Ovary (tissue), 9 donors: ENCODE measurements around the gene C9orf78. TPM values are rescaled to one million over a fixed set of nuclear protein-coding genes. Genes with fewer than 3 reads are reported as not detected.

Source experiments
- DNase-seq, 5 donors: peaks; one replicate each; pipeline ENCODE4 v3.0.0-alpha.2; 2019 to 2020
- H3K27ac ChIP-seq, 2 donors: fragments of 200-600 bp; one replicate each; pipeline versions ENCODE4 v1.5.1 to v1.8.0; 2019 to 2022
- H3K27me3 ChIP-seq: fragments of 200-600 bp; one replicate; pipeline ENCODE4 v1.8.0; 2022
- H3K36me3 ChIP-seq: fragments of 200-600 bp; sonication (generic); one replicate; pipeline ENCODE4 v1.5.1; 2019
- H3K4me1 ChIP-seq: one replicate; pipeline ENCODE4 v1.8.1; 2013; ENCODE audit warnings: mild to moderate bottlenecking, moderate library complexity; ENCODE audit not compliant: insufficient read depth
- H3K4me3 ChIP-seq: fragments of 200-600 bp; sonication (generic); one replicate; pipeline ENCODE4 v1.5.1; 2017
- H3K9me3 ChIP-seq, 2 donors: fragments of 200-600 bp in 1 of 2; sonication (generic) in 1 of 2; one replicate each; pipeline versions ENCODE4 v1.5.1 to v1.8.1; 2013 to 2019; ENCODE audit warnings: mild to moderate bottlenecking in 1 of 2, moderate library complexity in 1 of 2
- EP300 ChIP-seq: sonication (generic); formaldehyde crosslinking; IDR thresholded peaks from one replicate; pipeline ENCODE4 v1.6.1; 2017; ENCODE audit warnings: antibody characterized with exemption
- POLR2A ChIP-seq: fragments of 450-650 bp; IDR thresholded peaks from one replicate; pipeline ENCODE4 v1.6.1; 2017; ENCODE audit warnings: antibody characterized with exemption, mild to moderate bottlenecking, moderate library complexity
- WGBS, 3 donors: extraction: QIAGEN DNeasy Blood & Tissue Kit in 1 of 3; methylation state at CpG; one replicate each; pipeline versions ENCODE4 v1.1.5 to v1.1.7; 2013 to 2017; 5-methylcytosine and 5-hydroxymethylcytosine counted together
- intact Hi-C, 4 donors: fragments of 100-400 bp; cut with DNase I; formaldehyde crosslinking; loops; one replicate each; pipeline versions ENCODE4 v1.11.0 to v1.15.1; 2022 to 2023
- polyA plus RNA-seq, 2 donors: library from polyadenylated mRNA; stranded (reverse); fragments of 200-250 nt in 1 of 2; fragments of 350-450 nt in 1 of 2; fragmentation: Illumina TruSeq in 1 of 2; extraction: RNeasy Lipid Tissue Mini Kit (QIAGEN cat#74804) in 1 of 2; gene quantifications; one replicate each; pipeline ENCODE4 v1.2.3, GENCODE V29; 2013 to 2014
- total RNA-seq, 7 donors: library from RNA; depleted of rRNA in 2 of 7; stranded (reverse); fragments of >200 nt in 2 of 7; fragmentation: NEBNext Ultra II Directional in 3 of 7; extraction: Animal tissue kit (Norgen Biotek cat#: 25700) in 3 of 7; gene quantifications; one replicate each; pipeline versions ENCODE4 v1.1.0 to v1.2.4, GENCODE V29; 2016 to 2023
- TF ChIP-seq, protein P1 (sequence below), 3 donors: fragments of 450-650 bp in 2 of 3; fragments of 200-600 bp in 1 of 3; IDR thresholded peaks; one replicate each; pipeline versions ENCODE4 v1.5.1 to v1.8.0; 2016 to 2022; ENCODE audit warnings: antibody characterized with exemption in 3 of 3, mild to moderate bottlenecking in 1 of 3
- donor health status: DM: no; HTN: no; CAD: no; lungs with moderate emphysema.
- donor health status: DM: no; HTN: no; CAD: no.
- donor health status: Bipolar disorder and iron deficiency.
- donor health status: DM: yes; HTN: yes; CAD: no.
- donor health status: DM: no; HTN: no; CAD: no.
- donor health status: DM: yes; HTN: yes; CAD: no.

C9orf78 gene
- total and polyA plus RNA-seq, 9 donors, result 34.1 to 130 (median 38.3) TPM

DNA sequence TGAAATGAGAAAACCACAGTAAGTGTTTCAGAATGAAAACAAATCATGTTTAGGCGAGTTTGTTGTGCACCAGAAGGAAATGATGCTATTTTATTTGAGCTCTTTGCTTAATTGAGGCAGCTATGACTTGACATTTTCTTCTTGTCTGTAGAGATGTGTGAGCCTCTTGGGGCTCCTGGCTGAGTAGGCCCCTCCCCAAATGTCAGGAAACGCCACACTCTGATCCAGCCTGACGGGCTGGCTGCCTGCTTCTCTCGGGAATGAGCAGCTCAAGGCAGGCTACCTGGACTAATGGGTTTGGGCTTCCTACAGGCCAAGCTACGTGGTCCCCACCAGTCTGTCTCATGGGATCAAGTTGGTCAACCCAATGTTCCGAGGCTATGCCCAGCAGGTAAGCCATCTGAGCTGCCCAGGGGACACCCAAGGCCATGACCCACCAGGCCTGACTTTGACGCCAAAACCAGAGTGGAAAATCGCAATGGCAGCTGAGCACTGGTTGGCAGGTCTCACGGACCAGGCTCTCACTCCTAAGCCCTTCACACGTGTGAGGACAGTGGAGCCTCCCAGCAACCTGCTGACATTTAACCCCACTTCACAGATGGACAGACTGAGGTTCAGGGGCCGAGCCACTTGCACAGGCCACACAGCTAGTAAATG, 30.0 kb upstream of the C9orf78 start:
- Histone ChIP-seq H3K4me3 (no peak overlapping the region), H3K27ac (no peak overlapping the region), H3K36me3 (no peaks in the 10 kb centered on the region), H3K4me1 (no peaks in the 10 kb centered on the region), H3K27me3 (no peaks in the 10 kb centered on the region), H3K9me3 (no peaks in the 10 kb centered on the region)
- TF ChIP-seq EP300, result no peak
- no peak for TF ChIP-seq POLR2A
- TF ChIP-seq, protein P1, sequence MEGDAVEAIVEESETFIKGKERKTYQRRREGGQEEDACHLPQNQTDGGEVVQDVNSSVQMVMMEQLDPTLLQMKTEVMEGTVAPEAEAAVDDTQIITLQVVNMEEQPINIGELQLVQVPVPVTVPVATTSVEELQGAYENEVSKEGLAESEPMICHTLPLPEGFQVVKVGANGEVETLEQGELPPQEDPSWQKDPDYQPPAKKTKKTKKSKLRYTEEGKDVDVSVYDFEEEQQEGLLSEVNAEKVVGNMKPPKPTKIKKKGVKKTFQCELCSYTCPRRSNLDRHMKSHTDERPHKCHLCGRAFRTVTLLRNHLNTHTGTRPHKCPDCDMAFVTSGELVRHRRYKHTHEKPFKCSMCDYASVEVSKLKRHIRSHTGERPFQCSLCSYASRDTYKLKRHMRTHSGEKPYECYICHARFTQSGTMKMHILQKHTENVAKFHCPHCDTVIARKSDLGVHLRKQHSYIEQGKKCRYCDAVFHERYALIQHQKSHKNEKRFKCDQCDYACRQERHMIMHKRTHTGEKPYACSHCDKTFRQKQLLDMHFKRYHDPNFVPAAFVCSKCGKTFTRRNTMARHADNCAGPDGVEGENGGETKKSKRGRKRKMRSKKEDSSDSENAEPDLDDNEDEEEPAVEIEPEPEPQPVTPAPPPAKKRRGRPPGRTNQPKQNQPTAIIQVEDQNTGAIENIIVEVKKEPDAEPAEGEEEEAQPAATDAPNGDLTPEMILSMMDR (IDR thresholded peaks at IDR 0.05), result no peak
- 61 to 63% (median 61%) methylated on average over 11 of the region's 11 CpGs for WGBS, 3 donors
- no peak for DNase-seq
- intact Hi-C loops, result no loop called here

DNA sequence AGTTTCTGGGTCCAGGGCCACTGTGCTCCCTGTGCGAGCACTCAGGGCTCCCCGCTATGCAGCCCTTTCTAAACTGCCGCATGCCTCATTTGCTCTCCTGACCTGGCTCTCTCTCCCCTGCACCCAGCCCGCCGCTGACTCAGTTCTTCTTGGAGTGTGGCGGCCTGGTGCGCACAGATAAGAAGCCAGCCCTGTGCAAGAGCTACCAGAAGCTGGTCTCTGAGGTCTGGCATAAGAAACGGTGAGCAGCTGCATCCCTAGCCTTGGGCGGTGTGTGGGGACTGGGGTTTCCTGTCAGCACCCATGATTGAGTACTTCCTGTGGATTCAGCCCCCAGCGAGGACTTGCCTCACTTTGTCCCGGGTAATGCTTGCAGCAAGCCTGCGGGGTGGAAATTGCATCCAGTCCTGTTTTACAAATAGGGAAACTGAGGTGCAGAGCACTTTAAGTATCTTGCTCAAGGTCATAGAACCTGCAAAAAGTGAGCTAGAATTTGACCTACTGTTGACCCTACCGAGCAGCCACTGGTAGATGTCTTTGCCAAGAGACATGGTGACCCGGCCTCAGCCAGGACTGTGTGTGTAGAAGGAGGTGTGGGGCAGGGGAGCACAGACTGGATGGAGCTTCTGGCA, 28.1 kb upstream of the C9orf78 start:
- Histone ChIP-seq H3K4me3 (no peak overlapping the region), H3K27me3 (no peaks in the 10 kb centered on the region), H3K4me1 (no peaks in the 10 kb centered on the region), H3K36me3 (no peaks in the 10 kb centered on the region), H3K9me3 (no peaks in the 10 kb centered on the region), H3K27ac (no peak overlapping the region)
- TF ChIP-seq, protein P1 (IDR thresholded peaks at IDR 0.05), result no peak
- TF ChIP-seq EP300 (no peak), POLR2A (no peak)
- 58 to 59% (median 59%) methylated on average over 14 of the region's 14 CpGs for WGBS, 3 donors
- no peak for DNase-seq
- intact Hi-C loops, result no loop called here

DNA sequence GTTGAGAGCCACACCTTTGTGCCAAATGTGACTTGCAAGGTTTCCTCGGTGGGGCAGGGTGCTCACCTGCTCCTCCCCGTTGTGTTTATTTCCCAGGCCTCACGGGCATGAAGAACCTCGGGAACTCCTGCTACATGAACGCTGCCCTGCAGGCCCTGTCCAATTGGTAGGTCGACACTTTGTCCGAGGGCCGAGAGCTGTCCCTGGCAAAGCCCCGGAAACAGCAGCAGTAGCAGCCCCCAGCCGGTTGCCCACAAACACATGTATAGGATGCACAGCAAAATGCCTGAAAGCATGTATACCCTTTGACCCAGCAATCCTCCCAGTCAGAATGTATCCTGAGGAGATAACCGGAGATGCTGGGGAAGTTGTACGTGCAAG, 26.4 kb upstream of the C9orf78 start:
- no peak overlapping the region for H3K27ac ChIP-seq
- TF ChIP-seq, protein P1 (IDR thresholded peaks at IDR 0.05), result no peak
- TF ChIP-seq POLR2A (no peak), EP300 (no peak)

DNA sequence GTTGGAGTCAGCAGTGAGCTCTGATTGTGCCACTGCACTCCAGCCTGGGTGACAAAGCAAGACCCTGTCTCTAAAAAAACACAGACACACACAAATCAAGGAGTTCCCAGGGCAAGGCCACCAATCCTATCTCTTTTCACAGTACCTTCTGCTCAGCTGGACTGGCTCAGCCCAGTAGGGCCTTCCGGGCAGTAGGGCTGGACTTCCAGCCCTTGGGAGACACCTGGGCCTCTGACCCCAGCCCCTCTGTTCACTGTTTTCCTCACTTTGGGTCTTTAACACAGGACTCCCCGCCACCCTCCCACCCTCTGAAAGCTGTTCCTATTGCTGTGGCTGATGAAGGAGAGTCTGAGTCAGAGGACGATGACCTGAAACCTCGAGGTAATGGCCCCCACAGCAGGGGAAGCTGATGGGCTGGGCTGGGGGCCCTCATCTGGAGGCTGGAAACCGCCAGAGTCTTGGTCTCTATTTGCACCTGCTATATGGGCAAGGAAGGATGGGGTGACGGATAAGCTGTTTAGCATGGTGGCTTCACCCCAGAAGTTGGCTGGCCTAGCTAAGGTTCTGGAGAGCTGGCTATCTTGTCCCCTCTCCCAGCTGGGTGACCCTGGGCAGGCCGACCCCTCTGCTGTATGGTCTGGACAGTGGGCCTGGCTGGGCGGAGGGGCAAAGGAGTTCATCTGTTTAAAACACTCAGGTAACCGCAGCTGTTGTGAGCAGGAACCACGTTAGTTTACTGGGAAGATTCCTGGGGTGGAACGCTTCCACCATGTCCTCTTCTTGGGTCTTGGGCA, 25.8 kb upstream of the C9orf78 start:
- no peaks in the 10 kb centered on the region for H3K36me3 ChIP-seq
- no peak for TF ChIP-seq EP300
- no peak for TF ChIP-seq POLR2A
- TF ChIP-seq, protein P1 (IDR thresholded peaks at IDR 0.05), result no peak
- H3K27me3 ChIP-seq, result no peaks in the 10 kb centered on the region
- no peak overlapping the region for H3K27ac ChIP-seq
- DNase-seq, result no peak
- intact Hi-C loops, result no loop called here
- H3K9me3 ChIP-seq, result no peaks in the 10 kb centered on the region
- WGBS, 3 donors, result 73 to 76% (median 76%) methylated on average over 11 of the region's 11 CpGs
- H3K4me3 ChIP-seq, result no peak overlapping the region
- H3K4me1 ChIP-seq, result no peaks in the 10 kb centered on the region

More for the DNA sequence above, 26.4 kb upstream of the C9orf78 start:
- Histone ChIP-seq H3K4me1 (no peaks in the 10 kb centered on the region), H3K27me3 (no peaks in the 10 kb centered on the region), H3K4me3 (no peak overlapping the region), H3K36me3 (no peaks in the 10 kb centered on the region), H3K9me3 (no peaks in the 10 kb centered on the region)
- WGBS, 3 donors, result 77 to 81% (median 78%) methylated on average over 12 of the region's 12 CpGs
- intact Hi-C loops, result no loop called here
- DNase-seq, result no peak
